ENCODE measurements around the gene DNAI2. TPM values are rescaled to one million over a fixed set of nuclear protein-coding genes. Genes with fewer than 3 reads are reported as not detected.
A peak's percentile ranks its signal among the peaks of the same experiment; 100 is the strongest.

The DNAI2 gene
- total RNA-seq, 1 donor from 2014 or later, result not detected

DNA sequence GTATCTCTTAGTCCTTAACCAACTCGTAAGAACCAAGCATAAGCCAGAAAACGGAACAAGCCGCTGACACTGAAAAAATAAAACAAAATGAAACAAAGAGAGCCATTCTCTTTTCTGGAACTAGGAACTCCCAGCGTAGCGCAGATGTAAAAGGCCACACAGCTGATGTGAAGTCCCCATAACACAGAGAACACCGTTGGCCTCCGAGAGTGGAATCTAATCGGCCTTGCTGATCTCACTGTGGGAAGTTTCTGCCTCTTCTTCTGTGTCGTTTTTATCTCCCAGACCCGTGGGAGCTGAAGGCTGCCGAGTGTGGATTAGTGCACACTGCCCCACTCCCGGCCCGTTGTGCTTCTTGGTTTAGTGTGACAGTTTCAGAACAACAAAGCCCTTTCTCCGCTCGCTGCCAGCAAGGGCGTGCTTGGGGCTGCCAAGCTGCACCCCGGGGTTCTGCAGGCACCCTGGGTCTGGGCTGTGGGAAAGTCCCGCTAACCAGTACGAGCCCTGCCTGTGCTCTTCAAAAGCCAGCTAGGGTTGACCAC is 38.9 kb upstream of the DNAI2 start:
- ATAC-seq, result no peak
- peaks cover 4% of the 10 kb centered on the region for H3K4me1 ChIP-seq
- H3K27me3 ChIP-seq, result no peaks in the 10 kb centered on the region
- H3K4me3 ChIP-seq, result no peak overlapping the region
- no peaks in the 10 kb centered on the region for H3K9me3 ChIP-seq
- intact Hi-C loops (cut with DNase I), result no loop called here
- peak overlapping the region; percentile 20 for H3K27ac ChIP-seq
- H3K36me3 ChIP-seq, result no peaks in the 10 kb centered on the region
- no peak for DNase-seq
- TF ChIP-seq, protein P1, sequence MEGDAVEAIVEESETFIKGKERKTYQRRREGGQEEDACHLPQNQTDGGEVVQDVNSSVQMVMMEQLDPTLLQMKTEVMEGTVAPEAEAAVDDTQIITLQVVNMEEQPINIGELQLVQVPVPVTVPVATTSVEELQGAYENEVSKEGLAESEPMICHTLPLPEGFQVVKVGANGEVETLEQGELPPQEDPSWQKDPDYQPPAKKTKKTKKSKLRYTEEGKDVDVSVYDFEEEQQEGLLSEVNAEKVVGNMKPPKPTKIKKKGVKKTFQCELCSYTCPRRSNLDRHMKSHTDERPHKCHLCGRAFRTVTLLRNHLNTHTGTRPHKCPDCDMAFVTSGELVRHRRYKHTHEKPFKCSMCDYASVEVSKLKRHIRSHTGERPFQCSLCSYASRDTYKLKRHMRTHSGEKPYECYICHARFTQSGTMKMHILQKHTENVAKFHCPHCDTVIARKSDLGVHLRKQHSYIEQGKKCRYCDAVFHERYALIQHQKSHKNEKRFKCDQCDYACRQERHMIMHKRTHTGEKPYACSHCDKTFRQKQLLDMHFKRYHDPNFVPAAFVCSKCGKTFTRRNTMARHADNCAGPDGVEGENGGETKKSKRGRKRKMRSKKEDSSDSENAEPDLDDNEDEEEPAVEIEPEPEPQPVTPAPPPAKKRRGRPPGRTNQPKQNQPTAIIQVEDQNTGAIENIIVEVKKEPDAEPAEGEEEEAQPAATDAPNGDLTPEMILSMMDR (IDR thresholded peaks at IDR 0.05), result no peak

DNA sequence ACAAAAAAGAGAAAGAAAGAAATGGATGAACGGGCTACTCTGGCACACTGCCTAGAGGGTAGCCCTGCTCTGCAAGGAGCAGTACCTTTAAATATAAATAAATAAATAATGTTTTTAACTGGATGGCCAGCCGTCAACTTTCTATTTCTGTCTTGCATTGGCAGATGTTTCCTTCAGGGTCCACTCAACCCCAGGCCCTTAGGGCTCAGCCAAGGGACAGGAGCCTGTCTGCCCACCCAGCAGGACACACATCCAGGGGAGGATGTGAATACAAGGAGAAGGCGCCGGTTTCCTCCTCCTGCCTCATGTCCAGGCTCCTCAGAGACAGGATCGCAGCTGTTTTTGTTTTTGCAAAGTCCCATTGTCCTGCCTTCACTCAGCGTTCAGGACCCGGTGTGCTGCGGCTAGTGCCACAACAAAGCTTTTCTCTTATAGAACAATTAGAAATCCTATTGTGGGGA is 38.1 kb upstream of the DNAI2 start:
- no peak overlapping the region for H3K27ac ChIP-seq
- ATAC-seq (no peak), DNase-seq (no peak)
- TF ChIP-seq, protein P1 (IDR thresholded peaks at IDR 0.05), result no peak
- no peaks in the 10 kb centered on the region for H3K36me3 ChIP-seq
- no peaks in the 10 kb centered on the region for H3K9me3 ChIP-seq
- peaks cover 10% of the 10 kb centered on the region for H3K4me1 ChIP-seq
- H3K4me3 ChIP-seq, result no peak overlapping the region
- H3K27me3 ChIP-seq, result no peaks in the 10 kb centered on the region
- intact Hi-C loops (cut with DNase I), result no loop called here

DNA sequence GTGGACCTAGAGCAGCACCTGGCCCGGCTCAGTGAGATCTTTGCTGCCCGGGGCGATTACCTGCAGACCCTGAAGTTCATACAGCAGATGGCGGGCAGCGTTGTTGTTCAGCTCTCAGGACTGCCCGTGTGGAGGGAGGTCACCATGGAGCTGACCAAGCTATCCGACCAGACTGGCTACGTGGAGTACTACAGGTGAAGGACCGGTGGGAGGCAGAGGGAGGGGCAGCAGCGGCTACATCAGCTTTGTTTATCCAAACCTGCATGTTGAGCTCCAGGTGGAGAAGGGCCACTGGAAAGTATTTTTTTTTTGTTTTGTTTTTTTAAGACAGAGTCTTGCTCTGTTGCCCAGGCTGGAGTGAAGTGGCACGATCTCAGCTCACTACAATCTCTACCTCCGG is 36.7 kb upstream of the DNAI2 start:
- TF ChIP-seq, protein P1 (IDR thresholded peaks at IDR 0.05), result no peak
- Histone ChIP-seq H3K27me3 (no peaks in the 10 kb centered on the region), H3K4me3 (no peak overlapping the region), H3K36me3 (no peaks in the 10 kb centered on the region), H3K27ac (no peak overlapping the region), H3K4me1 (peaks cover 17% of the 10 kb centered on the region), H3K9me3 (no peaks in the 10 kb centered on the region)
- ATAC-seq (no peak), DNase-seq (no peak)
- intact Hi-C loops (cut with DNase I), result no loop called here

DNA sequence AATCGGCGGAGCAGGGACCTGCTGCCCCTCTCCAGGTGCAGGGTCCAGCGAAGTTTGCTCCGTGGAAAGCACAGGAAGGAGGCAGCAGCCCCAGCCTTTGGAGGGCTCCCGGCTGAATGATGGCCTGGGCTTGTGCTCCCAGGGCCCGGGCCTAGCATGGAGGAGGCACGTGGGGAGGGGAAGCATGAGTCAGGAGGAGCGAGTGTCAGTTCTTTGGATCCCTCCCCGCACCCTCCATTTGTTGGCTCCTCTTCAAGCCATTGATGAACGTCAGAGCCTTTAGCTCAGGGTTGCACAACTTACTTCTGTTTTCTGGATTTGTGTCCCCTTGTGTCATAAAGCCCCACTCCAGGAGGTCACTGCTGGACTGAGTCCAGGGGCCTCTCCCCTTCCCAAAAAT is 34.9 kb upstream of the DNAI2 start:
- peaks cover 15% of the 10 kb centered on the region for H3K4me1 ChIP-seq
- H3K27me3 ChIP-seq, result no peaks in the 10 kb centered on the region
- H3K27ac ChIP-seq, result no peak overlapping the region
- intact Hi-C loops (cut with DNase I), result no loop called here
- TF ChIP-seq, protein P1 (IDR thresholded peaks at IDR 0.05), result no peak
- no peaks in the 10 kb centered on the region for H3K9me3 ChIP-seq
- H3K4me3 ChIP-seq, result no peak overlapping the region
- ATAC-seq, result peak; percentile 45
- no peak for DNase-seq
- no peaks in the 10 kb centered on the region for H3K36me3 ChIP-seq

DNA sequence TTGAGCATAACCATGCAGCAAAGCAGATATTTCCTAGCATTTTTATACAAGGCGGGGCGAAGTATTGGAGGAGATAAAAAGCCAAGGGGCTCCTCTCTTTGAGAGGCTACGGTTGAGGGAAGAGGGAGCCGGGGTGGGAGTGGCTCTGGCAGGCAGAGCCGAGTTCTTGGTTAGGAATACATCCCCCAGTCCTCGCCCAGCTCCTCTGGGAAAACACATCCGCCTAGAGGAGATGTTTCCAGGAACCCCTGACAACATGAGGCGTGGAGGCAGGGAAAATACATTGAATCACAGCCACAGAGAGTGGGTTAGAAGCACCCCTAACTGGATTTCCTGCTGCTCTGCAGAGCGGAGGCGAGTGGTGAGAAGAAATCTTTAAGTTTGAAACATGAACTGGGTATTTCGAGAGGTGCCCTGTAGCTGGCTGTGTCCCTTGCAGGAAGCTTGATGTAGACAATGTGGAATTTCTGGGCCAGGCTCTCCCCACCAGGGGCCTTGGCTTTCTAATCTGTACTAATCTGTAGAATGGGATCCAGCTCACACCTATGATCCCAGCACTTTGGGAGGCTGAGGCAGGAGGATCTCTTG is 33.3 kb upstream of the DNAI2 start:
- ATAC-seq (no peak), DNase-seq (no peak)
- TF ChIP-seq, protein P1 (IDR thresholded peaks at IDR 0.05), result no peak
- Histone ChIP-seq H3K9me3 (no peaks in the 10 kb centered on the region), H3K27me3 (no peaks in the 10 kb centered on the region), H3K4me1 (peaks cover 13% of the 10 kb centered on the region), H3K27ac (no peak overlapping the region), H3K4me3 (no peak overlapping the region), H3K36me3 (no peaks in the 10 kb centered on the region)
- intact Hi-C loops (cut with DNase I), result no loop called here
